IPS-18c (cell line): ENCODE data around the gene CCR7.

Experiments
- H3K4me3 ChIP-seq: 2 replicates; pipeline ENCODE4 v1.7.0; 2013; ENCODE audit warnings: low read depth, mild to moderate bottlenecking, low read length, moderate library complexity; ENCODE audit not compliant: insufficient read depth
- H3K9me3 ChIP-seq: one replicate; pipeline ENCODE4 v1.6.1; 2013; ENCODE audit warnings: mild to moderate bottlenecking, low read length, moderate library complexity; ENCODE audit not compliant: control insufficient read depth, insufficient read depth

Gene CCR7

GRCh38 chr17:40556884-40557414 lies 8.3 kb downstream of the CCR7 start:
- Histone ChIP-seq H3K4me3 (no peak overlapping the region), H3K9me3 (no peaks in the 10 kb centered on the region)

- Histone ChIP-seq H3K4me3 (no peak overlapping the region), H3K9me3 (no peaks in the 10 kb centered on the region)
Observed at GRCh38 chr17:40556198-40556661, 9.0 kb downstream of the CCR7 start.

- Histone ChIP-seq H3K9me3 (no peaks in the 10 kb centered on the region), H3K4me3 (no peak overlapping the region)
Observed at GRCh38 chr17:40555296-40556190, 9.7 kb downstream of the CCR7 start.

- H3K9me3 ChIP-seq: no peaks in the 10 kb centered on the region
- no peak overlapping the region for H3K4me3 ChIP-seq
Observed at GRCh38 chr17:40554646-40555295, 10.5 kb downstream of the CCR7 start.

GRCh38 chr17:40553694-40554534 lies 11.4 kb downstream of the CCR7 start:
- no peak overlapping the region for H3K4me3 ChIP-seq
- no peaks in the 10 kb centered on the region for H3K9me3 ChIP-seq

GRCh38 chr17:40552806-40553693 lies 12.2 kb downstream of the CCR7 start:
- H3K9me3 ChIP-seq: no peaks in the 10 kb centered on the region
- H3K4me3 ChIP-seq: no peak overlapping the region

- Histone ChIP-seq H3K9me3 (no peaks in the 10 kb centered on the region), H3K4me3 (no peak overlapping the region)
Observed at GRCh38 chr17:40551879-40552768, 13.1 kb downstream of the CCR7 start.

- Histone ChIP-seq H3K9me3 (no peaks in the 10 kb centered on the region), H3K4me3 (no peak overlapping the region)
Observed at GRCh38 chr17:40551091-40551878, 14.0 kb downstream of the CCR7 start.

GRCh38 chr17:40550608-40551007 lies 14.7 kb downstream of the CCR7 start:
- Histone ChIP-seq H3K9me3 (no peaks in the 10 kb centered on the region), H3K4me3 (no peak overlapping the region)

GRCh38 chr17:40548982-40549685 lies 16.1 kb downstream of the CCR7 start:
- Histone ChIP-seq H3K9me3 (no peaks in the 10 kb centered on the region), H3K4me3 (no peak overlapping the region)

GRCh38 chr17:40548491-40548981 lies 16.7 kb downstream of the CCR7 start:
- H3K4me3 ChIP-seq: no peak overlapping the region
- no peaks in the 10 kb centered on the region for H3K9me3 ChIP-seq

GRCh38 chr17:40547785-40548478 lies 17.3 kb downstream of the CCR7 start:
- Histone ChIP-seq H3K4me3 (no peak overlapping the region), H3K9me3 (no peaks in the 10 kb centered on the region)

GRCh38 chr17:40547079-40547784 lies 18.0 kb downstream of the CCR7 start:
- Histone ChIP-seq H3K9me3 (no peaks in the 10 kb centered on the region), H3K4me3 (no peak overlapping the region)
